ENCODE measurements around the gene GPR39. TPM values are rescaled to one million over a fixed set of nuclear protein-coding genes. Genes with fewer than 3 reads are reported as not detected.

Gene GPR39
- total RNA-seq, 1 experiment from 2014 or later = 34.8 TPM

GRCh38 chr2:132559326-132559725 lies 142.7 kb downstream of the GPR39 start:
- intact Hi-C loops (cut with micrococcal nuclease) = no loop called here
- no peaks in the 10 kb centered on the region for H3K9me3 ChIP-seq (ENCODE audit: low read length)
- peaks cover 21% of the 10 kb centered on the region for H3K4me1 ChIP-seq (ENCODE audit: insufficient read depth, low read length)
- no peaks in the 10 kb centered on the region for H3F3A ChIP-seq (ENCODE audit: low read length, unreplicated experiment)
- H3K79me2 ChIP-seq (ENCODE audit: low read length) = peaks cover 15% of the 10 kb centered on the region; the same call in 1 of the 2 replicates
- H3K9me2 ChIP-seq (replicated peaks; ENCODE audit: low read length) = no peaks in the 10 kb centered on the region
- no peak overlapping the region for H3K9ac ChIP-seq (ENCODE audit: low read length)
- no TSS peak for BruUV-seq (replicated peaks)
- CTCF ChIA-PET = no interaction called here
- no peak for DNase-seq
- H3K4me2 ChIP-seq (ENCODE audit: low read length) = no peak overlapping the region
- TF ChIP-seq EZH2phosphoT487 (IDR thresholded peaks at IDR 0.05; ENCODE audit: borderline replicate concordance, low read length) (no peak), EZH2 (IDR thresholded peaks at IDR 0.05; ENCODE audit: low read length, unreplicated experiment) (no peak), CTCF (conservative IDR thresholded peaks at IDR 0.05; ENCODE audit: low read depth, low read length) (no peak)
- no peak overlapping the region for H3K4me3 ChIP-seq (ENCODE audit: low read length)
- ATAC-seq = no peak
- POLR2A ChIA-PET (ENCODE audit: unreplicated experiment) = no interaction called here
- H3K27me3 ChIP-seq (ENCODE audit: low read length) = no peaks in the 10 kb centered on the region
- 0 out of 2 replicates have a peak, but pooled peaks cover 4% of the 10 kb centered on the region for H4K20me1 ChIP-seq (ENCODE audit: low read length)
- no peak overlapping the region for H3K27ac ChIP-seq (ENCODE audit: low read length)
- no peak overlapping the region for H2AFZ ChIP-seq (ENCODE audit: low read length)
- no peaks in the 10 kb centered on the region for H3K36me3 ChIP-seq (ENCODE audit: low read depth, low read length)

- intact Hi-C loops (cut with micrococcal nuclease) = no loop called here
- peaks cover 15% of the 10 kb centered on the region; the same call in 1 of the 2 replicates for H3K79me2 ChIP-seq (ENCODE audit: low read length)
- H3K4me3 ChIP-seq (ENCODE audit: low read length) = no peak overlapping the region
- no peak overlapping the region for H2AFZ ChIP-seq (ENCODE audit: low read length)
- H4K20me1 ChIP-seq (ENCODE audit: low read length) = 0 out of 2 replicates have a peak, but pooled peaks cover 4% of the 10 kb centered on the region
- no peak overlapping the region for H3K27ac ChIP-seq (ENCODE audit: low read length)
- no peaks in the 10 kb centered on the region for H3K27me3 ChIP-seq (ENCODE audit: low read length)
- CTCF ChIA-PET = no interaction called here
- ATAC-seq (no peak), DNase-seq (no peak)
- no peak overlapping the region for H3K4me2 ChIP-seq (ENCODE audit: low read length)
- no peaks in the 10 kb centered on the region for H3K9me3 ChIP-seq (ENCODE audit: low read length)
- no peaks in the 10 kb centered on the region for H3K36me3 ChIP-seq (ENCODE audit: low read depth, low read length)
- H3F3A ChIP-seq (ENCODE audit: low read length, unreplicated experiment) = no peaks in the 10 kb centered on the region
- peaks cover 23% of the 10 kb centered on the region for H3K4me1 ChIP-seq (ENCODE audit: insufficient read depth, low read length)
- H3K9ac ChIP-seq (ENCODE audit: low read length) = no peak overlapping the region
- POLR2A ChIA-PET (ENCODE audit: unreplicated experiment) = interaction anchor here (0.7 kb wide), 1 partner anchor 453 kb away, joined by 3 read pairs; no protein-coding TSS in a partner anchor
- TF ChIP-seq EZH2 (IDR thresholded peaks at IDR 0.05; ENCODE audit: low read length, unreplicated experiment) (no peak), CTCF (conservative IDR thresholded peaks at IDR 0.05; ENCODE audit: low read depth, low read length) (no peak), EZH2phosphoT487 (IDR thresholded peaks at IDR 0.05; ENCODE audit: borderline replicate concordance, low read length) (no peak)
- no peaks in the 10 kb centered on the region for H3K9me2 ChIP-seq (replicated peaks; ENCODE audit: low read length)
- BruUV-seq (replicated peaks) = no TSS peak
Measured at GRCh38 chr2:132559921-132560320, 143.3 kb downstream of the GPR39 start.

- Histone ChIP-seq H3K4me2 (ENCODE audit: low read length) (no peak overlapping the region), H3K36me3 (ENCODE audit: low read depth, low read length) (no peaks in the 10 kb centered on the region), H3K27me3 (ENCODE audit: low read length) (no peaks in the 10 kb centered on the region), H3K9me2 (replicated peaks; ENCODE audit: low read length) (no peaks in the 10 kb centered on the region), H3K4me3 (ENCODE audit: low read length) (no peak overlapping the region), H2AFZ (ENCODE audit: low read length) (no peak overlapping the region), H3K4me1 (ENCODE audit: insufficient read depth, low read length) (peaks cover 23% of the 10 kb centered on the region), H3K9me3 (ENCODE audit: low read length) (no peaks in the 10 kb centered on the region), H4K20me1 (ENCODE audit: low read length) (0 out of 2 replicates have a peak, but pooled peaks cover 4% of the 10 kb centered on the region), H3K79me2 (ENCODE audit: low read length) (peaks cover 15% of the 10 kb centered on the region; the same call in 1 of the 2 replicates), H3K9ac (ENCODE audit: low read length) (no peak overlapping the region), H3F3A (ENCODE audit: low read length, unreplicated experiment) (no peaks in the 10 kb centered on the region), H3K27ac (ENCODE audit: low read length) (peak overlapping the region; percentile 1; the same call in 1 of the 2 replicates)
- ChIA-PET CTCF (no interaction called here), POLR2A (ENCODE audit: unreplicated experiment) (interaction anchor here (0.7 kb wide), 1 partner anchor 452 kb away, joined by 3 read pairs; no protein-coding TSS in a partner anchor)
- peak; percentile 77 for DNase-seq
- intact Hi-C loops (cut with micrococcal nuclease) = no loop called here
- TF ChIP-seq CTCF (conservative IDR thresholded peaks at IDR 0.05; ENCODE audit: low read depth, low read length) (no peak), EZH2 (IDR thresholded peaks at IDR 0.05; ENCODE audit: low read length, unreplicated experiment) (no peak), EZH2phosphoT487 (IDR thresholded peaks at IDR 0.05; ENCODE audit: borderline replicate concordance, low read length) (no peak)
- peak; percentile 64 for ATAC-seq
- BruUV-seq (replicated peaks) = no TSS peak
Measured at GRCh38 chr2:132560562-132560961, 144.0 kb downstream of the GPR39 start.

Data from PC-3 (cell line).